Thyroid gland (tissue), 4 donors: ENCODE results near the gene C17orf78.
A peak's percentile ranks its signal among the peaks of the same experiment; 100 is the strongest.

ENCODE experiments used
- CTCF ChIP-seq, 6 experiments: fragments of 200-600 bp in 3 of 6; fragments of 450-650 bp in 3 of 6; sonication (generic) in 3 of 6; IDR thresholded peaks; one replicate each; pipeline ENCODE4 v1.5.1; 2016 to 2019; ENCODE audit warnings: antibody characterized with exemption in 6 of 6, mild to moderate bottlenecking in 2 of 6, inconsistent platforms in 1 of 6, moderate library complexity in 1 of 6
- POLR2A ChIP-seq, 2 donors: fragments of 450-650 bp; IDR thresholded peaks; one replicate each; pipeline ENCODE4 v1.6.1; 2017; ENCODE audit warnings: antibody characterized with exemption in 2 of 2, mild to moderate bottlenecking in 2 of 2, moderate library complexity in 1 of 2

- TF ChIP-seq CTCF (IDR thresholded peaks at IDR 0.05) (peak in 4 of 6 experiments; percentile 16 to 45 (median 32)), POLR2A (IDR thresholded peaks at IDR 0.05) (no peak)
These were observed 62.4 kb downstream of the C17orf78 start for GRCh38 chr17:37438141-37438540.
